ENCODE results near the gene CNP. TPM values are rescaled to one million over a fixed set of nuclear protein-coding genes. Genes with fewer than 3 reads are reported as not detected.

CNP gene
- total RNA-seq, 1 experiment from 2014 or later: 51.2 TPM

- peaks cover 19 to 25% of the 10 kb centered on the region in 2 experiments for H3K36me3 ChIP-seq (ENCODE audit: control insufficient read depth in 1 of 2, insufficient read depth in 2 of 2, low read length in 2 of 2)
- H3K9ac ChIP-seq (ENCODE audit: low read length): no peak overlapping the region
- peaks cover 12 to 29% of the 10 kb centered on the region in 2 experiments for H3K4me1 ChIP-seq (ENCODE audit: control insufficient read depth in 1 of 2, insufficient read depth in 2 of 2, low read length in 2 of 2)
- H3K9me3 ChIP-seq (ENCODE audit: control insufficient read depth in 1 of 2, insufficient read depth in 1 of 2, low read depth in 1 of 2, low read length in 2 of 2): no peaks in the 10 kb centered on the region
- H2AFZ ChIP-seq (ENCODE audit: low read depth, low read length, poor library complexity, severe bottlenecking): no peak overlapping the region
- H4K20me1 ChIP-seq (ENCODE audit: insufficient read depth): peaks cover 13% of the 10 kb centered on the region; the same call in 1 of the 2 replicates
- no peaks in the 10 kb centered on the region for H3K9me2 ChIP-seq (ENCODE audit: insufficient read depth)
- no peak overlapping the region for H3K4me2 ChIP-seq (ENCODE audit: low read length)
- BruUV-seq (replicated peaks): no TSS peak
- DNase-seq (ENCODE audit: low read depth, low spot score): no peak
- POLR2A ChIA-PET: interaction anchor here (1.3 kb wide), 1 partner anchor 18 kb away, joined by 3 read pairs; the partner anchor contains the start of gene NKIRAS2
- RAD21 ChIA-PET (ENCODE audit: low non-redundant PET in 1 of 2, low total read pairs in 2 of 2, uncharacterized antibody in 2 of 2, unreplicated experiment in 2 of 2): no interaction called here
- CTCF ChIA-PET: no interaction called here
- intact Hi-C loops (cut with micrococcal nuclease): no loop called here
- H3K79me2 ChIP-seq (ENCODE audit: insufficient read depth, low read length): peaks cover 65% of the 10 kb centered on the region
- H3K27ac ChIP-seq (ENCODE audit: low read depth, low read length): no peak overlapping the region
- H3K27me3 ChIP-seq (ENCODE audit: insufficient read depth, low read length): no peaks in the 10 kb centered on the region
- no peak overlapping the region for H3K4me3 ChIP-seq (replicated peaks in 1 of 2; ENCODE audit: low read depth in 1 of 2, low read length in 2 of 2)
- ATAC-seq: no peak
- no peak for TF ChIP-seq MAX (IDR thresholded peaks at IDR 0.05)
- TF ChIP-seq JUND (IDR thresholded peaks at IDR 0.05): no peak
- no peak for TF ChIP-seq REST (IDR thresholded peaks at IDR 0.05; ENCODE audit: low read depth)
- TF ChIP-seq ZBTB33 (IDR thresholded peaks at IDR 0.05; ENCODE audit: extremely low read depth, insufficient replicate concordance, low read length): no peak
- no peak for TF ChIP-seq ZNF274 (IDR thresholded peaks at IDR 0.05; ENCODE audit: low read depth, low read length)
- no peak for TF ChIP-seq ZFX (IDR thresholded peaks at IDR 0.05)
- no peak for TF ChIP-seq POLR2AphosphoS5 (IDR thresholded peaks at IDR 0.05; ENCODE audit: low read depth, low read length)
- no peak for TF ChIP-seq FOSL1 (IDR thresholded peaks at IDR 0.05; ENCODE audit: low read depth)
- TF ChIP-seq CTCF (IDR thresholded peaks at IDR 0.05 in 2 of 3, conservative IDR thresholded peaks at IDR 0.05 in 1 of 3; ENCODE audit: borderline replicate concordance in 1 of 3, insufficient read depth in 1 of 3, low read depth in 2 of 3, low read length in 2 of 3): no peak
- no peak for TF ChIP-seq SRF (IDR thresholded peaks at IDR 0.05; ENCODE audit: low read depth)
- TF ChIP-seq ATF3 (IDR thresholded peaks at IDR 0.05): no peak
- TF ChIP-seq RAD21 (IDR thresholded peaks at IDR 0.05; ENCODE audit: low read depth): no peak
- no peak for TF ChIP-seq EZH2phosphoT487 (IDR thresholded peaks at IDR 0.05; ENCODE audit: borderline replicate concordance)
- TF ChIP-seq TCF7L2 (IDR thresholded peaks at IDR 0.05; ENCODE audit: borderline replicate concordance, extremely low read depth, insufficient read depth, insufficient read length): no peak
- TF ChIP-seq CBX3 (IDR thresholded peaks at IDR 0.05; ENCODE audit: low read depth): no peak
- TF ChIP-seq ELF1 (IDR thresholded peaks at IDR 0.05; ENCODE audit: borderline replicate concordance, low read depth): no peak
- TF ChIP-seq EGR1 (IDR thresholded peaks at IDR 0.05; ENCODE audit: low read depth): no peak
- TF ChIP-seq POLR2A (IDR thresholded peaks at IDR 0.05; ENCODE audit: borderline replicate concordance, extremely low read depth, insufficient read depth, insufficient read length): no peak
Measured at GRCh38 chr17:42001729-42002128, 35.1 kb downstream of the CNP start.
